HUES64 (cell line): Measurements from ENCODE around the gene KCNK10.
"Not testable (repeated sequence)": the region's sequence is repeated elsewhere in the genome, so short reads cannot be mapped to it uniquely, and the experiment has no call there.

Source experiments
- H3K27ac ChIP-seq: 2 replicates; pipeline ENCODE4 v1.7.0; 2013; ENCODE audit warnings: low read depth, low read length, inconsistent platforms
- H3K27me3 ChIP-seq: 2 replicates; pipeline ENCODE4 v1.6.1; 2013; ENCODE audit warnings: mild to moderate bottlenecking, low read length; ENCODE audit not compliant: insufficient read depth
- H3K36me3 ChIP-seq: 2 replicates; pipeline ENCODE4 v1.6.1; 2013; ENCODE audit warnings: mild to moderate bottlenecking, low read length; ENCODE audit not compliant: insufficient read depth
- H3K4me1 ChIP-seq: 2 replicates; pipeline ENCODE4 v1.6.1; 2013; ENCODE audit warnings: mild to moderate bottlenecking, low read length, moderate library complexity; ENCODE audit not compliant: insufficient read depth
- H3K4me3 ChIP-seq: 2 replicates; pipeline ENCODE4 v1.5.1; 2013; ENCODE audit warnings: mild to moderate bottlenecking, low read length, moderate library complexity
- H3K9ac ChIP-seq: 2 replicates; pipeline ENCODE4 v1.6.1; 2013; ENCODE audit warnings: mild to moderate bottlenecking, low read depth, low read length
- H3K9me3 ChIP-seq: 2 replicates; pipeline ENCODE4 v1.6.1; 2013; ENCODE audit warnings: low read depth, low read length; ENCODE audit not compliant: insufficient read depth
- WGBS: fragments of 150-250, 120-280 bp; methylation state at CpG from one replicate; pipeline ENCODE4 v1.1.7; 2013; ENCODE audit warnings: missing lambda C conversion rate; 5-methylcytosine and 5-hydroxymethylcytosine counted together

KCNK10 gene

GRCh38 chr14:88266474-88266873 lies 56.6 kb downstream of the KCNK10 start:
- 94% methylated on average over 1 of the region's 2 CpGs for WGBS
- Histone ChIP-seq H3K27ac (no peak overlapping the region), H3K36me3 (no peaks in the 10 kb centered on the region)

DNA sequence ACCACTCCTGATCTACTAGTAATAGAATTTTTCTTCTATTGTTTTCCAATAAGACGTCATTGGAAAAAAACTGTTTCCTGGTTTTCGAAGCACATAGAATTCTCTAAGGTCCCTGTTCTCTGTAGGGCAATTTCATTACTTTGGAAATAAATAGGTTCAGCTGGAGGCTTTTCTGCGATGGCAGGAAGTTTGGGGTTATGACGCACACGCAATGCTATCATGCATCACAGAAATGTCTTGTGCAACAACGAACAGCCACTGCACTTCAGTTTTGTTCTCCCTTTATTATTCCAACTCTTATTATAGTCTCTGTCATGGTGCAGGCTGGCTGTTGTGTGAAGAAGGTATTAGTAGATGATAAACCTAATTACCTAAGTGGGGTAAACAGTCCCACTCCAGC lies 59.0 kb downstream of the KCNK10 start:
- H3K9ac ChIP-seq, result no peak overlapping the region
- H3K4me3 ChIP-seq, result no peak overlapping the region
- H3K27ac ChIP-seq, result no peak overlapping the region
- H3K9me3 ChIP-seq, result no peaks in the 10 kb centered on the region
- H3K36me3 ChIP-seq, result no peaks in the 10 kb centered on the region
- 93% methylated on average over 6 of the region's 6 CpGs for WGBS
- no peaks in the 10 kb centered on the region for H3K27me3 ChIP-seq
- H3K4me1 ChIP-seq, result no peaks in the 10 kb centered on the region

More at GRCh38 chr14:88266474-88266873, 56.6 kb downstream of the KCNK10 start:
- Histone ChIP-seq H3K4me1 (peaks cover 5% of the 10 kb centered on the region; the same call in 1 of the 2 replicates), H3K9ac (no peak overlapping the region), H3K9me3 (no peaks in the 10 kb centered on the region), H3K27me3 (no peaks in the 10 kb centered on the region), H3K4me3 (no peak overlapping the region)

- not testable (repeated sequence) for H3K4me1 ChIP-seq, H3K27me3 ChIP-seq, H3K9ac ChIP-seq, H3K4me3 ChIP-seq, H3K27ac ChIP-seq, H3K36me3 ChIP-seq, H3K9me3 ChIP-seq
- WGBS, result 92% methylated on average over 3 of the region's 3 CpGs
Measured at GRCh38 chr14:88261302-88261701, 61.8 kb downstream of the KCNK10 start.

DNA sequence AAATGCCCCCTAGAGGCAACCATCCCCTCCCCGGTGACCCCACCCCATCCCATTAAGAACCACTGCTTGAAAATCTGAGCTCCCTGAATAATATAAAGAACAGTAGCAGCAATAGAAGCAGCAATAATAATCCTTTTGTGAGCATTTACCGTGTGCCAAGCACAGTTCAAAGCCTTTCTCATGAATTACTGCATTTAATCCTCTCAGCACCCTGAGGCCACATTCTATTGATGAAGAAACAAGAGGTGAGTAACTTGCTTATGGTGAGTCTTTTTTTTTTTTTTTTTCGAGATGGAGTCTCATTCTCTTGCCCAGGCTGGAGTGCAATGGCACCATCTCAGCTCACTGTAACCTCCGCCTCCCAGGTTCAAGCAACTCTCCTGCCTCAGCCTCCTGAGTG lies 65.0 kb downstream of the KCNK10 start:
- no peaks in the 10 kb centered on the region for H3K27me3 ChIP-seq
- no peak overlapping the region for H3K9ac ChIP-seq
- H3K4me3 ChIP-seq, result no peak overlapping the region
- no peaks in the 10 kb centered on the region; the same call in 1 of the 2 replicates for H3K4me1 ChIP-seq
- H3K36me3 ChIP-seq, result no peaks in the 10 kb centered on the region
- no peak overlapping the region for H3K27ac ChIP-seq
- H3K9me3 ChIP-seq, result no peaks in the 10 kb centered on the region
- whole genome bisulfite sequencing, result 93% methylated on average over 4 of the region's 4 CpGs

DNA sequence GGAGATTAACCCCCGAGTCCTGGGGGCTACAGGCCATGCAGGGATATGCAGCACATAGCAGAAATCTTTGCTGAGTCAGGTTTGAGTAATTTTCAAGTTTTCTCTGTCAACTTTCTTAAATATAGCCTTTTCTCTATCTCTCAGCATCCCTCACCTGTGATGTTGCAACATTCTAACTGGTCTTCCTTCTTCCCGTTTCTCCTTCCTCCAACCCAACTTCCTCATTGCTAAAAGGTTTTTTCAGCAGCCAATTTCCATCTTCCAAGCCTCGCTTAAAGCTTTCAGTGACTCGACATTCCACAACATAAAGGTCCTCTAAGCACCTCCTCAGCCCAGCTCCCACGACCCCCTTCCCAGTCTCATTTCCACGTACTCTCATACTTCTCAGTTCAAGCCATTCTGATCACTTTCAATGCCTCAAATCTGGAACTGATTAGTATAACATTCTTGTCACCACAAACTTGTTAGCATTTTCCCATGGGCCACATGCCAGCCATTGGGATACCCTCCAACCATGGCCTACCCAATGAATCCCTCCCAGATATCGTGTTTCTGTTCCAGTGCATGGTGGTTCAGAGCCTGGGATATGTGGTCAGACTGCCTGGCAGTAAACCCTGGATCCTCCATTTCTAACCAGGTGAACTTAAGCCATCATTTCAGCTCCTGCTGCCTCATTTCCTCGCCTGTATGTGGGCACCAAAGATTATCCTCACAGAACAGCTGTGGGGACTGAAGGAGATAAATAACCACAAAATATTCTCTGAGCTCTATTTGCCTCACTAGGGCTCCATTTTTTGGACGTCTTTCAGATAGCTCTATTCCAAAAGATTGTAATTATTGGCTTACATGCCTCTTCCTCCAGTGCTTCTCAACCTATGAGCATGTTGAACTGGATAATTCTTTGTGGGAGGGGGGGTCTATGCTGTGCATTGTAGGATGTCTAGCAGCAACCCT lies 65.8 kb downstream of the KCNK10 start:
- Histone ChIP-seq H3K27ac (no peak overlapping the region), H3K9me3 (no peaks in the 10 kb centered on the region), H3K27me3 (no peaks in the 10 kb centered on the region), H3K36me3 (no peaks in the 10 kb centered on the region), H3K4me1 (no peaks in the 10 kb centered on the region; the same call in 1 of the 2 replicates), H3K4me3 (no peak overlapping the region), H3K9ac (no peak overlapping the region)
- 85% methylated on average over 9 of the region's 9 CpGs for WGBS

GRCh38 chr14:88255798-88256197 lies 67.3 kb downstream of the KCNK10 start:
- Histone ChIP-seq H3K9me3 (no peaks in the 10 kb centered on the region), H3K27ac (no peak overlapping the region), H3K9ac (no peak overlapping the region), H3K27me3 (no peaks in the 10 kb centered on the region), H3K4me1 (no peaks in the 10 kb centered on the region; the same call in 1 of the 2 replicates), H3K36me3 (no peaks in the 10 kb centered on the region), H3K4me3 (no peak overlapping the region)
- WGBS, result 88% methylated on average over 4 of the region's 4 CpGs

GRCh38 chr14:88255196-88255595 lies 67.9 kb downstream of the KCNK10 start:
- H3K36me3 ChIP-seq, result no peaks in the 10 kb centered on the region
- H3K27ac ChIP-seq, result no peak overlapping the region
- H3K9ac ChIP-seq, result no peak overlapping the region
- no peaks in the 10 kb centered on the region; the same call in 1 of the 2 replicates for H3K4me1 ChIP-seq
- no peak overlapping the region for H3K4me3 ChIP-seq
- WGBS, result no CpG with 5 or more reads among the region's 1 CpG
- no peaks in the 10 kb centered on the region for H3K9me3 ChIP-seq
- no peaks in the 10 kb centered on the region for H3K27me3 ChIP-seq

- 91% methylated on average over 3 of the region's 3 CpGs for WGBS
- no peak overlapping the region for H3K9ac ChIP-seq
- H3K9me3 ChIP-seq, result no peaks in the 10 kb centered on the region
- no peak overlapping the region for H3K27ac ChIP-seq
- no peaks in the 10 kb centered on the region; the same call in 1 of the 2 replicates for H3K27me3 ChIP-seq
- no peak overlapping the region for H3K4me3 ChIP-seq
- no peaks in the 10 kb centered on the region for H3K36me3 ChIP-seq
- no peaks in the 10 kb centered on the region; the same call in 1 of the 2 replicates for H3K4me1 ChIP-seq
Measured at GRCh38 chr14:88252498-88252897, 70.6 kb downstream of the KCNK10 start.

GRCh38 chr14:88251650-88252049 lies 71.4 kb downstream of the KCNK10 start:
- WGBS, result 91% methylated on average over 1 of the region's 1 CpG

GRCh38 chr14:88249266-88249665 lies 73.8 kb downstream of the KCNK10 start:
- peaks cover 8% of the 10 kb centered on the region; the same call in 1 of the 2 replicates for H3K4me1 ChIP-seq
- H3K9ac ChIP-seq, result no peak overlapping the region
- no peaks in the 10 kb centered on the region; the same call in 1 of the 2 replicates for H3K27me3 ChIP-seq
- WGBS, result 91% methylated on average over 4 of the region's 4 CpGs
- no peaks in the 10 kb centered on the region for H3K9me3 ChIP-seq
- H3K4me3 ChIP-seq, result no peak overlapping the region
- no peaks in the 10 kb centered on the region for H3K36me3 ChIP-seq
- H3K27ac ChIP-seq, result no peak overlapping the region

More at GRCh38 chr14:88251650-88252049, 71.4 kb downstream of the KCNK10 start:
- Histone ChIP-seq H3K9ac (no peak overlapping the region), H3K4me3 (no peak overlapping the region), H3K27me3 (no peaks in the 10 kb centered on the region; the same call in 1 of the 2 replicates), H3K4me1 (no peaks in the 10 kb centered on the region), H3K36me3 (no peaks in the 10 kb centered on the region), H3K9me3 (no peaks in the 10 kb centered on the region), H3K27ac (no peak overlapping the region)

- 97% methylated on average over 3 of the region's 4 CpGs for WGBS
- Histone ChIP-seq H3K9ac (no peak overlapping the region), H3K4me3 (no peak overlapping the region), H3K4me1 (peaks cover 8% of the 10 kb centered on the region; the same call in 1 of the 2 replicates), H3K36me3 (no peaks in the 10 kb centered on the region), H3K9me3 (no peaks in the 10 kb centered on the region), H3K27me3 (no peaks in the 10 kb centered on the region; the same call in 1 of the 2 replicates), H3K27ac (no peak overlapping the region)
Measured at GRCh38 chr14:88248606-88249005, 74.5 kb downstream of the KCNK10 start.
